Measurements from ENCODE around the gene NUDT9.
"Not testable (repeated sequence)": the region's sequence is repeated elsewhere in the genome, so short reads cannot be mapped to it uniquely, and the experiment has no call there.

Gene NUDT9

GRCh38 chr4:87478732-87479250, 56.4 kb downstream of the NUDT9 start:
- H3K9me3 ChIP-seq = no peaks in the 10 kb centered on the region
- H3K27ac ChIP-seq = no peak overlapping the region
- no peaks in the 10 kb centered on the region for H3K27me3 ChIP-seq
- no peak for TF ChIP-seq CTCF (IDR thresholded peaks at IDR 0.05)
- H3K36me3 ChIP-seq = peaks cover 73 to 96% (median 86%) of the 10 kb centered on the region in 3 donors
- intact Hi-C loops (cut with DNase I; ENCODE audit: low total_unique reads) = no loop called here
- DNase-seq = no peak
- H3K4me1 ChIP-seq = no peaks in the 10 kb centered on the region
- no peak overlapping the region for H3K4me3 ChIP-seq

DNA sequence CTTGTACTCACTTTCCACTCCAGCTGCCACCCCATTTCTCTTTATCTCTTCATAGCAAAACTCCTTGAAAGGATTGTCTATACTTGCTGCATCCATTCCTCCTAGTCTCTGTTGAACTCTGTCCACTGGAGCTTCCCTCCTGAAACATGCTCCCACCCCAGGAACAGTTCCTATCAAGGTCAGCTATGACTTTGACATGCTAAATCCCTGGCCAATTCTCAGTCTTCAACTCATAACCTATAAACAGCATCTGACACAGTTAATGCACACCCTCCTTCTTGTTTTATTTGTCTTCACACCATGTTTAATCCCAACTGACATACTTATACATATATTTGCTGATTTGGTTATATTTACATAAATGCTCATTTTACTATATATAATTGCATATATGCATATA, 59.0 kb downstream of the NUDT9 start:
- no peaks in the 10 kb centered on the region for H3K9me3 ChIP-seq

DNA sequence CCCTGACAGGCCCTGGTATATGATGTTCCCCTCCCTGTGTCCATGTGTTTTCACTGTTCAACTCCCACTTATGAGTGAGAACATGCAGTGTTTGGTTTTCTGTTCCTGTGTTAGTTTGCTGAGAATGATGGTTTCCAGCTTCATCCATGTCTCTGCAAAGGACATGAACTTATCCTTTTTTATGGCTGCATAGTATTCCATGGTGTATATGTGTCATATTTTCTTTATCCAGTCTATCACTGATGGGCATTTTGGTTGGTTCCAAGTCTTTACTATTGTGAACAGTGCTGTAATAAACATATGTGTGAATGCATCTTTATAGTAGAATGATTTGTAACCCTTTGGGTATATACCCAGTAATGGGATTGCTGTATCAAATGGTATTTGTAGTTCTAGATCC, 60.9 kb downstream of the NUDT9 start:
- H3K27me3 ChIP-seq; intact Hi-C loops (cut with DNase I; ENCODE audit: low total_unique reads); H3K4me3 ChIP-seq; H3K4me1 ChIP-seq; H3K9me3 ChIP-seq; DNase-seq; H3K27ac ChIP-seq: not testable (repeated sequence)
- H3K36me3 ChIP-seq = peaks cover 49 to 64% (median 51%) of the 10 kb centered on the region in 3 donors

More for the DNA sequence above, 59.0 kb downstream of the NUDT9 start:
- H3K4me3 ChIP-seq = no peak overlapping the region
- H3K27me3 ChIP-seq = no peaks in the 10 kb centered on the region
- H3K4me1 ChIP-seq = no peaks in the 10 kb centered on the region
- H3K36me3 ChIP-seq = peaks cover 59 to 71% (median 62%) of the 10 kb centered on the region in 3 donors
- intact Hi-C loops (cut with DNase I; ENCODE audit: low total_unique reads) = no loop called here
- no peak overlapping the region for H3K27ac ChIP-seq
- no peak for TF ChIP-seq CTCF (IDR thresholded peaks at IDR 0.05)
- no peak for DNase-seq

DNA sequence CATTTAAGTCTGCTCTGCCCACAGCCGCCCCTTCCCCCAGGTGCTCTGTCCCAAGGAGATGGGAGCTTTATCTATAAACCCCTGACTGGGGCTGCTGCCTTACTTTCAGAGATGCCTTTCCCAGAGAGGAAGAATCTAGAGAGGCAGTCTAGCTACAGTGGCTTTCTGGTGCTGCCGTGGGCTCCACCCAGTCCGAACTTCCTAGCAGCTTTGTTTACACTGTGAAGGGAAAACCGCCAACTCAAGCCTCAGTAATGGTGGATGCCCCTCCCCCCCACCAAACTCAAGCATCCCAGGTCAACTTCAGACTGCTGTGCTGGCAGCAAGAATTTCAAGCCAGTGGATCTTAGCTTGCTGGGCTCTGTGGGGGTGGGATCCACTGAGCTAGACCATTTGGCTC, 66.3 kb downstream of the NUDT9 start:
- intact Hi-C loops (cut with DNase I; ENCODE audit: low total_unique reads); DNase-seq; H3K9me3 ChIP-seq; H3K27me3 ChIP-seq; H3K4me3 ChIP-seq: not testable (repeated sequence)
- H3K27ac ChIP-seq = peak overlapping the region; percentile 21 to 28
- peaks cover 48 to 67% (median 52%) of the 10 kb centered on the region in 3 donors for H3K36me3 ChIP-seq
- peaks cover 0 to 31% (median 19%) of the 10 kb centered on the region in 4 donors for H3K4me1 ChIP-seq

DNA sequence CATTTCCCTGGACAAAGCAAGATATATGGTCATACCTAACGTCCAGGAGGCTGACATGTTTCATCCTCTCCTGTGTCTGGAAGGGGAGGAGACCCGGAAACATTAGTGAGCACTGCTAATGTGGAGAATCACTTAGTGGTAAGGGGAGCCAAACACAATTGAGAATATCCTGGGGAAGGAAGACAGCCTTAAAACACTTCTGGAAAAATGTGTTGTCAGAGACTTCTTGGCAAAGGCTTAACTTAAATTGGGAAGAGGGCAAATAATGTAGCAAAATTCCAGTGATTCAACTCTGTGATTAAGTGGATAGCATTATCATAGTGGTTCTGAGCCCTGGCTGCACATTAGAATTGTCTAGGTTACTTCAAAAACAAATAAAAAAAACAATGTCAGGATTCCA, 67.3 kb downstream of the NUDT9 start:
- Histone ChIP-seq H3K27ac (peak overlapping the region; percentile 21 to 28), H3K4me3 (no peak overlapping the region), H3K36me3 (peaks cover 58 to 76% (median 62%) of the 10 kb centered on the region in 3 donors), H3K9me3 (no peaks in the 10 kb centered on the region), H3K4me1 (peaks cover 0 to 42% (median 22%) of the 10 kb centered on the region in 4 donors), H3K27me3 (no peaks in the 10 kb centered on the region)
- intact Hi-C loops (cut with DNase I; ENCODE audit: low total_unique reads) = no loop called here
- no peak for TF ChIP-seq CTCF (IDR thresholded peaks at IDR 0.05)
- no peak for DNase-seq

GRCh38 chr4:87490664-87491369, 68.4 kb downstream of the NUDT9 start:
- no peak for TF ChIP-seq CTCF (IDR thresholded peaks at IDR 0.05)
- Histone ChIP-seq H3K36me3 (peaks cover 66 to 87% (median 68%) of the 10 kb centered on the region in 3 donors), H3K27me3 (no peaks in the 10 kb centered on the region), H3K4me1 (peaks cover 0 to 44% (median 22%) of the 10 kb centered on the region in 4 donors), H3K27ac (peak overlapping the region; percentile 28 to 71), H3K4me3 (no peak overlapping the region), H3K9me3 (no peaks in the 10 kb centered on the region)
- intact Hi-C loops (cut with DNase I; ENCODE audit: low total_unique reads) = no loop called here
- no peak for DNase-seq
